Spinal cord (tissue), 10 donors: ENCODE data around the gene NKAIN4. TPM values are rescaled to one million over a fixed set of nuclear protein-coding genes. Genes with fewer than 3 reads are reported as not detected.

Experiments
- DNase-seq, 6 donors: peaks; one replicate each; pipeline versions ENCODE4 v3.0.0 to v3.0.0-alpha.2; 2013 to 2015; ENCODE audit warnings: low spot score in 6 of 6, low read depth in 4 of 6
- H3K27ac ChIP-seq: one replicate; pipeline ENCODE4 v1.5.1; 2013; ENCODE audit warnings: low read depth, low read length, control low read depth
- H3K27me3 ChIP-seq: one replicate; pipeline ENCODE4 v1.6.1; 2013; ENCODE audit warnings: low read length; ENCODE audit not compliant: control insufficient read depth, insufficient read depth
- H3K36me3 ChIP-seq: one replicate; pipeline ENCODE4 v1.6.1; 2013; ENCODE audit warnings: low read length; ENCODE audit not compliant: control insufficient read depth, insufficient read depth
- H3K4me1 ChIP-seq: one replicate; pipeline ENCODE4 v1.6.1; 2013; ENCODE audit warnings: low read length; ENCODE audit not compliant: control insufficient read depth, insufficient read depth
- H3K4me3 ChIP-seq: one replicate; pipeline ENCODE4 v1.5.1; 2013; ENCODE audit warnings: low read depth, low read length, control low read depth
- H3K9me3 ChIP-seq: one replicate; pipeline ENCODE4 v1.6.1; 2013; ENCODE audit warnings: low read length; ENCODE audit not compliant: control insufficient read depth, insufficient read depth
- WGBS: methylation state at CpG from one replicate; pipeline ENCODE4 v1.1.5; 2013; ENCODE audit warnings: missing lambda C conversion rate; ENCODE audit not compliant: insufficient coverage; 5-methylcytosine and 5-hydroxymethylcytosine counted together
- long read RNA-seq, 4 donors: transcript quantifications; one replicate each; lab custom pipeline, GENCODE V29; 2026
- polyA plus RNA-seq, 2 donors: library from polyadenylated mRNA; unstranded; fragments of 120-200 nt; gene quantifications; one replicate each; pipeline ENCODE4 v1.2.1, GENCODE V29; 2013; ENCODE audit not compliant: insufficient read length in 2 of 2
- total RNA-seq, 2 donors: library from RNA; depleted of rRNA in 1 of 2; stranded (reverse); fragments of 120-200 nt in 1 of 2; fragments of >200 nt in 1 of 2; gene quantifications; one replicate each; pipeline versions ENCODE4 v1.2.3 to v1.2.4, GENCODE V29; 2013 to 2014
- donor health status: healthy.

Gene NKAIN4
- total RNA-seq (10 to 100 TPM; 38.7 to 41.3 TPM), polyA plus RNA-seq (100 to 1,000 TPM; 126 to 153 TPM)
- long read RNA-seq, donor 1, transcript NKAIN4-203 (7 exons, 1,430 nt), result major isoform, 35 of 95 reads
- long read RNA-seq, donor 1, partial matches to known transcripts, result 8 of 95 reads
- long read RNA-seq, donor 1, other reads (novel, unspliced or antisense), result 47 of 95 reads
- long read RNA-seq, donor 2, transcript NKAIN4-203 (7 exons, 1,430 nt), result major isoform, 25 of 53 reads
- long read RNA-seq, donor 2, partial matches to known transcripts, result 11 of 53 reads
- long read RNA-seq, donor 2, other reads (novel, unspliced or antisense), result 16 of 53 reads
- long read RNA-seq, donor 3, transcript NKAIN4-203 (7 exons, 1,430 nt), result major isoform, 12 of 35 reads
- long read RNA-seq, donor 3, partial matches to known transcripts, result 0 of 35 reads
- long read RNA-seq, donor 3, other reads (novel, unspliced or antisense), result 22 of 35 reads
- long read RNA-seq, donor 4, partial matches to known transcripts, result 0 of 1 reads
- long read RNA-seq, donor 4, other reads (novel, unspliced or antisense), result 0 of 1 reads

GRCh38 chr20:63254232-63254605 lies at the start of gene NKAIN4:
Gene NKAIN4, minus strand, starts transcription at chr20:63254463. Its CDS starts 13 bp downstream, at chr20:63254450.
- H3K27me3 ChIP-seq, result peaks cover 8% of the 10 kb centered on the region
- H3K36me3 ChIP-seq, result peaks cover 26% of the 10 kb centered on the region
- peak within 1 kb of the TSS; percentile 85 for H3K27ac ChIP-seq
- H3K4me3 ChIP-seq, result peak within 1 kb of the TSS; percentile 54
- H3K9me3 ChIP-seq, result no peaks in the 10 kb centered on the region
- WGBS, result under 1% methylated on average over 30 of the region's 46 CpGs
- peak in 1 of 6 donors; percentile 73 for DNase-seq
- peaks cover 88% of the 10 kb centered on the region for H3K4me1 ChIP-seq

- WGBS, result no CpG with 5 or more reads among the region's 5 CpGs
- no peaks in the 10 kb centered on the region for H3K27me3 ChIP-seq
- H3K9me3 ChIP-seq, result peaks cover 1% of the 10 kb centered on the region
- peaks cover 26% of the 10 kb centered on the region for H3K36me3 ChIP-seq
- H3K4me1 ChIP-seq, result peaks cover 6% of the 10 kb centered on the region
- no peak for DNase-seq
- H3K27ac ChIP-seq, result no peak overlapping the region
- no peak overlapping the region for H3K4me3 ChIP-seq
Observed at GRCh38 chr20:63303095-63303666, 48.9 kb upstream of the NKAIN4 start.

- Histone ChIP-seq H3K27ac (no peak overlapping the region), H3K36me3 (peaks cover 13% of the 10 kb centered on the region), H3K4me3 (no peak overlapping the region), H3K9me3 (peaks cover 1% of the 10 kb centered on the region), H3K27me3 (no peaks in the 10 kb centered on the region), H3K4me1 (peaks cover 18% of the 10 kb centered on the region)
- WGBS, result no CpG with 5 or more reads among the region's 1 CpG
- DNase-seq, result no peak
Observed at GRCh38 chr20:63301671-63302070, 47.4 kb upstream of the NKAIN4 start.

GRCh38 chr20:63298731-63299312 lies 44.6 kb upstream of the NKAIN4 start:
- H3K27ac ChIP-seq, result no peak overlapping the region
- WGBS, result 89% methylated on average over 17 of the region's 17 CpGs
- peaks cover 13% of the 10 kb centered on the region for H3K27me3 ChIP-seq

GRCh38 chr20:63297796-63298572 lies 43.7 kb upstream of the NKAIN4 start:
- Histone ChIP-seq H3K36me3 (peaks cover 3% of the 10 kb centered on the region), H3K4me3 (no peak overlapping the region), H3K4me1 (peaks cover 54% of the 10 kb centered on the region), H3K27me3 (peaks cover 13% of the 10 kb centered on the region), H3K27ac (peak overlapping the region; percentile 69), H3K9me3 (peaks cover 1% of the 10 kb centered on the region)
- no peak for DNase-seq
- WGBS, result 87% methylated on average over 9 of the region's 16 CpGs

More at GRCh38 chr20:63298731-63299312, 44.6 kb upstream of the NKAIN4 start:
- DNase-seq, result no peak
- H3K9me3 ChIP-seq, result peaks cover 1% of the 10 kb centered on the region
- peaks cover 3% of the 10 kb centered on the region for H3K36me3 ChIP-seq
- peaks cover 46% of the 10 kb centered on the region for H3K4me1 ChIP-seq
- no peak overlapping the region for H3K4me3 ChIP-seq

- peaks cover 1% of the 10 kb centered on the region for H3K9me3 ChIP-seq
- DNase-seq, result peak in 1 of 6 donors; percentile 19
- H3K4me1 ChIP-seq, result peaks cover 60% of the 10 kb centered on the region
- H3K4me3 ChIP-seq, result no peak overlapping the region
- WGBS, result 58% methylated on average over 11 of the region's 11 CpGs
- H3K36me3 ChIP-seq, result peaks cover 6% of the 10 kb centered on the region
- peak overlapping the region; percentile 69 for H3K27ac ChIP-seq
- H3K27me3 ChIP-seq, result peaks cover 13% of the 10 kb centered on the region
Observed at GRCh38 chr20:63297371-63297781, 43.1 kb upstream of the NKAIN4 start.

- H3K27ac ChIP-seq, result peak overlapping the region; percentile 88
- WGBS, result 26% methylated on average over 18 of the region's 18 CpGs
- H3K27me3 ChIP-seq, result peaks cover 13% of the 10 kb centered on the region
- H3K4me3 ChIP-seq, result no peak overlapping the region
- H3K4me1 ChIP-seq, result peaks cover 66% of the 10 kb centered on the region
- H3K9me3 ChIP-seq, result peaks cover 1% of the 10 kb centered on the region
- peaks cover 12% of the 10 kb centered on the region for H3K36me3 ChIP-seq
- peak in 5 of 6 donors; percentile 33 to 82 (median 36) for DNase-seq
Observed at GRCh38 chr20:63296531-63297299, 42.5 kb upstream of the NKAIN4 start.

- no peak for DNase-seq
- 32% methylated on average over 20 of the region's 20 CpGs for WGBS
- Histone ChIP-seq H3K9me3 (no peaks in the 10 kb centered on the region), H3K4me1 (peaks cover 74% of the 10 kb centered on the region), H3K27me3 (peaks cover 13% of the 10 kb centered on the region), H3K4me3 (no peak overlapping the region), H3K36me3 (peaks cover 19% of the 10 kb centered on the region), H3K27ac (peak overlapping the region; percentile 88)
Observed at GRCh38 chr20:63295846-63296245, 41.6 kb upstream of the NKAIN4 start.
